ENCODE results near the gene GMNN.
"Not testable (repeated sequence)": the region's sequence is repeated elsewhere in the genome, so short reads cannot be mapped to it uniquely, and the experiment has no call there.

GMNN gene

GRCh38 chr6:24761851-24762250, 12.9 kb upstream of the GMNN start:
- no peak for DNase-seq (ENCODE audit: low read depth)

DNA sequence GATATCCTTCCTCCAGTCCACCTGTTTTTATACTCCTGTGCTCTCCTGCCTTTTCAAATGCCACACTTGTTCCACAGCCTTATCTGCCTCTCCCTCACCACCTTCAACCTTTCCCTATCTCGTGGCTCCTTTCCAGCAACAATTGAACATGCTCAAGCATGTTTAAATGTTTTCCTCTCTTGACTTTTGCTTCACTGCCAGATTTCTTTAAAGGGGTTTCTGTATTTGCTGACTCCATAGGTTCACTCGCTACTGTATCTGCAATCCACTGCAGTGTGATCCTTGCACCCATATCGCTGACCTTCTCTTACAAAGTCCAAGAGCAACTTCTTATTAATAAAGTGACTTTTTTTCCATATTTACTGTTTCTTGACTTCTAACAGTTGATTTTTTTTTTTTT, 11.2 kb upstream of the GMNN start:
- no peak for DNase-seq (ENCODE audit: low read depth)

DNA sequence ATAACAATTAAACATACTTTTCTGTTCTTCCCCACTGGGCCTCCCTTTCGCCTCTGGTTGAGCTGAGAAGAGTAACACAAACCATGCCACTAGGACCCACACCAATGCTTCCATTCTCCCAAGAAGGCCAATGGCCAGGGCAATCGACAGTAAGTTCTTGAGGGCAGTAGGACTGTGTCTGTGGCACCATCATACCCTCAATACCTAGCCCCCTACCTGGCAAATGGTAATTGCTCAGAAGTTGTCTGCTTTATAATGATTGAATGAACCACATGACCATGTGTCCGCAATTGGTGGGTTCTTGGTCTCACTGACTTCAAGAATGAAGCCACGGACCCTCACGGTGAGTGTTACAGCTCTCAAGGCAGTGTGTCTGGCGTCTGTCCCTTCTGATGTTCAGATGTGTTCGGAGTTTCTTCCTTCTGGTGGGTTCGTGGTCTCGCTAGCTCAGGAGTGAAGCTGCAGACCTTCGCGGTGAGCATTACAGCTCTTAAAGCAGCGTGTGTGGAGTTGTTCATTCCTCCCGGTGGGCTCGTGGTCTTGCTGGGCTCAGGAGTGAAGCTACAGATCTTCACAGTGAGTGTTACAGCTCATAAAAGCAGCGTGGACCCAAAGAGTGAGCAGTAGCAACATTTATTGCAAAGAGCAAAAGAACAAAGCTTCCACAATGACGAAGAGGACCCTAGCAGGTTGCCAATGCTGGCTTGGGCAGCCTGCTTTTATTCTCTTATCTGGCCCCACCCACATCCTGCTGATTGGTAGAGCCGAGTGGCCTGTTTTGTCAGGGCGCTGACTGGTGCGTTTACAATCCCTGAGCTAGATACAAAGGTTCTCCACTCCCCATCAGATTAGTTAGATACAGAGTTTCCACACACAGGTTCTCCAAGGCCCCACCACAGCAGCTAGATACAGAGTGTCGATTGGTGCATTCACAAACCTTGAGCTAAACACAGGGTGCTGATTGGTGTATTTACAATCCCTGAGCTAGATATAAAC, 9.6 kb upstream of the GMNN start:
- DNase-seq (ENCODE audit: low read depth), result not testable (repeated sequence)

DNA sequence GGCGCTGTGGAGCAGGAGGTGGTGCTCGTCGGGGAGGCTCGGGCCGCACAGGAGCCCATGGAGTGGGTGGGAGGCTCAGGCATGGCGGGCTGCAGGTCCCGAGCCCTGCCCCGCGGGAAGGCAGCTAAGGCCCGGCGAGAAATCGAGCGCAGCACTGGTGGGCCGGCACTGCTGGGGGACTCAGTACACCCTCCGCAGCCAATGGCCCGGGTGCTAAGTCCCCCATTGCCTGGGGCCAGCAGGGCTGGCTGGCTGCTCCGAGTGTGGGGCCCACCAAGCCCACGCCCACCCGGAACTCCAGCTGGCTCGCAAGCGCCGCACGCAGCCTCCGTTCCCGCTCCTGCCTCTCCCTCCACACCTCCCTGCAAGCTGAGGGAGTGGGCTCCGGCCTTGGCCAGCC, 8.8 kb upstream of the GMNN start:
- DNase-seq (ENCODE audit: low read depth), result not testable (repeated sequence)

- no peak for DNase-seq (ENCODE audit: low read depth)
Measured at GRCh38 chr6:24766680-24767462, 7.9 kb upstream of the GMNN start.

DNA sequence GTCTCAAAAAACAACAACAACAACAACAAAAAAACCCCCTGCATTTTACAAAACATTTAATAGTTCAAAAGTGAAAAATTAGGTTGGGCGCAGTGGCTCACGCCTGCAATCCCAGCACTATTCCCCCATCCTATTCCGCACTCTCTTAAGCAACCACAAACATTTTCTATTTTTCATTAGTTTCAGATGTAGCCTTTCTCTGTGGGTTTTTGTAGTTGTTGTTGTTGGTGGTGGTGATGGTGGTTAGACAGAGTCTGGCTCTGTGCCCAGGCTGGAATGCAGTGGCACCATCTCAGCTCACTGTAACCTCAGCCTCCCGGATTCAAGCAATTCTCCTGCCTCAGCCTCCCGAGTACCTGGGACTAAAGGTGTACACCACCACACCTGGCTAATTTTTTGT, 6.4 kb upstream of the GMNN start:
- DNase-seq (ENCODE audit: low read depth), result no peak

GRCh38 chr6:24775520-24776058, 852 bp downstream of the GMNN start:
- peak; percentile 11 for DNase-seq (ENCODE audit: low read depth)

DNA sequence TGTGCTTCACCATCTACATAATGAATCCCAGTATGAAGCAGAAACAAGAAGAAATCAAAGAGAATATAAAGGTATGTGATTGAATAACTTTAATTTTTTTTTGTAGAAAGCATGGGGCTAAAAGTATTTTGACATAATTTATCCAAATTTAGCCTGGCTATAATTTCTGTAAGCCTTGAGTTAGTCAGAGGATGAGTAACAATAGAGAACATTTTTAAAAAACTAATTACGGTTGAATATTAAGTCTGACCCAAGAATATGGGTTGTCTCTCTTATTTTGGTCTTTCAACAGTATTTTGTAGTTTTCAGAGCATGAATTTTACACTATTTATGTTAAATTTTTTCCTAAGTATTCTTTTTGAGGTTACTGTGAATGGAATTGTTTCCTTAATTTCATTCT, 2.5 kb downstream of the GMNN start:
- DNase-seq (ENCODE audit: low read depth), result no peak

DNA sequence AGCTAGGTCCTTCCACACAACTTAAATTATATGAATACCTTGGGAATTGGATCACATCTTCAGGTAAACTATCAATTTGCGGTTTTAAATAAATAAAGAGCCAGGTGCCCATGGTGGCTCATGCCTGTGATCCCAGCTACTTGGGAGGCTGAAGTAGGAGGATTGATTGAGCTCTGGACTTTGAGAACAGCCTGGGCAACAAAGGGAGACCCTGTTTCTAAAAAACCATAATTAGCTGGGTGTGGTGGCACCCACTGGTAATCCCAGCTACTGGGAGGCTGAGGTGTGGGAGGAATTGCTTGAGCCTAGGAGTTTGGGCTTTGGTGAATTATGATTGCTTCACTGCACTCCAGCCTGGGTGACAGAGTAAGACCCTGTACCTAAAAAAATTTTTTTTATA, 3.4 kb downstream of the GMNN start:
- no peak for DNase-seq (ENCODE audit: low read depth)

GRCh38 chr6:24778878-24779277, 4.1 kb downstream of the GMNN start:
- no peak for DNase-seq (ENCODE audit: low read depth)

GRCh38 chr6:24779416-24780016, 4.8 kb downstream of the GMNN start:
- DNase-seq (ENCODE audit: low read depth), result no peak

DNA sequence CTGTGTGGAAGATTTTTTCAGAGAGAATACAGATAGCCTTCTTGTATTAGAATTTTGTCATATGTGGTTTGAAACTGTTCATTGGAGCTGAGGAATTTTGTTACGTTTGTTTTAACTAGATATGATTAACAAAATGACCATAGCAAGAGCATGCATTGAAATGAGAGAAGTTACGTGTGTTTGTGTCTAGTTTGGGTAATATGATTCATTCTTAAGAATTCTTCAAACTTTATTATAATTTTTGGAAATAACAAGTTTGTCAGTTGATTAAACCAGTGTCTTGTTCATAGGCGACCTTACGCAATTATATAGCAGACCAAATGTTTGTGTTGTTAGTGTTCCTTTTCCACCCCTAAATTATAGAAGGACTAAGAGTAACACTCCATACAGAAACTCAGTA, 5.5 kb downstream of the GMNN start:
- no peak for DNase-seq (ENCODE audit: low read depth)

DNA sequence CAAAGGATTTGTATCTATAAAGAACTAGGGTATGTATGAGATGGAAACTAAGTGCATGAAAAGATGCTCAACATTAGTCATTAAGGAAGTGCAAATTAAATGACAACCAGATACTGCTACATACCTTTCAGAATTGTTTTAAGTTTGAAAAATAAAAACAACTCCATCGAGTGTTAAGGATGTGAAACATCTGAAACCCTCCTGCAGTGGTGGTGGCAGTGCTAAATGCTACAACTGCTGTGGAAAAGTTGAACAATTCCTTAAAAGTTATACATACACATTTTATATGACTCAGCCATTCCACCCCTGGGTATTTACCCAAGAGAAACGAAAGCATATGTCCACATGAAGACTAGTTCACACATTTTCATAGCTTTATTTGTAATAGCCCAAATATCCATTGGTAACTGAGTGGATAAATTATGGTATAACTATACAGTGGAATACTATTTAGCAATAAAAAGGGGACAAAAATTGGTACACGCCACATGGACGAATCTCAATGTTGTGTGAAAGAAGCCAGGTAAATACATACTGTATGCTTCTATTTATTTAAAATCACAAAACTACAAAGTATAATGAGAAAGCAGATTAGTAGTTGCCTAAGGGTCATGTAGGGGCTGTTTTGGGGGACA, 13.4 kb downstream of the GMNN start:
- DNase-seq (ENCODE audit: low read depth), result no peak

DNA sequence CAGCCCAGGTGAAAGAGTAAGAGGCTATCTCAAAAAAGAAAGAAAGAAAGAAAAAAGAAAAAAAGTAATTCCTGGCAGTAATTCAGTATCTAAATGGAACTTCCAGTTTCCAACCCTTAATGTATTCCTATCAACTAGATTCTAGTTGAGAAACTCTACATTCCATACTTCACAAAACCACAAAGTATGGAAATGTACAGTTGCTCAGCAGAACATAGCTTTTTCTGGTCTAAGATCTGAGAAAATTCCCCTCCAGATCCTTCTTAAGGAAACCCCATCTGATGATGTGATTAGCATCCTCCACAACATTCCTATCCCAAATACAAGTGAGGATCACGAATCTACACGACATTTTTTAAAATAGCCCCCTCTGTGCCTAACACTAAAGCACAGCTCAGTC, 20.4 kb downstream of the GMNN start:
- DNase-seq (ENCODE audit: low read depth), result no peak

DNA sequence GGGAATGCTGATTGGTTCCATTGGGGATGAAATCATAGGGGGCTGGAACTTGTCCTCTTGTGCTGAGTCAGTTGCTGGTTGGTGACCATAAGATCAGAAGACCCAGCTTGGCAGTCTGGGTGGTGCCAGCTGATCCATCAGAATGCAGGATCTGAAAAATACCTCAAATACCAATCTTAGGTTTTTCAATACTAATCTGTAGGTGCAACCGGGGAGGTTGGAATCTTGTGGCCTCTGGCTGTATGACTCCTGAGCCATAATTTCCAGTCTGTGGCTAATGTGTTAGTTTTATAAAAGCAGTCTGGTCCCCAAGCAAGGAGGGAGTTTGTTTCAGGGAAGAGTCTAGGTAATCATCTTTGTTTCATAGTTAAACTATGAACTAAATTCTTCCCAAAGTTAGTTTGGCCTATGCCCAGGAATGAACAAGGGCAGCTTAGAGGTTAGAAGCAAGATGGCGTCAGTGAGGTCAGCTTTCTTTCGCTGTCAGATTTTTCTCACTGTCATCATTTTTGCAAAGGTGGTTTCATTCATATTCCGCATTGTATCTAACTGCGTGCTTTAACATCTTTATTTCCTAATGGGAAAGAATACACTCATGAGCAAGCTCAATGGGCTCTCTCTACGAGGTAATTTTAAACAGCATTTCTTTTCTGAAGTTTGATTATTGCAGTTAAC, 22.0 kb downstream of the GMNN start:
- no peak for DNase-seq (ENCODE audit: low read depth)

- DNase-seq (ENCODE audit: low read depth), result no peak
Measured at GRCh38 chr6:24797596-24798216, 23.0 kb downstream of the GMNN start.

DNA sequence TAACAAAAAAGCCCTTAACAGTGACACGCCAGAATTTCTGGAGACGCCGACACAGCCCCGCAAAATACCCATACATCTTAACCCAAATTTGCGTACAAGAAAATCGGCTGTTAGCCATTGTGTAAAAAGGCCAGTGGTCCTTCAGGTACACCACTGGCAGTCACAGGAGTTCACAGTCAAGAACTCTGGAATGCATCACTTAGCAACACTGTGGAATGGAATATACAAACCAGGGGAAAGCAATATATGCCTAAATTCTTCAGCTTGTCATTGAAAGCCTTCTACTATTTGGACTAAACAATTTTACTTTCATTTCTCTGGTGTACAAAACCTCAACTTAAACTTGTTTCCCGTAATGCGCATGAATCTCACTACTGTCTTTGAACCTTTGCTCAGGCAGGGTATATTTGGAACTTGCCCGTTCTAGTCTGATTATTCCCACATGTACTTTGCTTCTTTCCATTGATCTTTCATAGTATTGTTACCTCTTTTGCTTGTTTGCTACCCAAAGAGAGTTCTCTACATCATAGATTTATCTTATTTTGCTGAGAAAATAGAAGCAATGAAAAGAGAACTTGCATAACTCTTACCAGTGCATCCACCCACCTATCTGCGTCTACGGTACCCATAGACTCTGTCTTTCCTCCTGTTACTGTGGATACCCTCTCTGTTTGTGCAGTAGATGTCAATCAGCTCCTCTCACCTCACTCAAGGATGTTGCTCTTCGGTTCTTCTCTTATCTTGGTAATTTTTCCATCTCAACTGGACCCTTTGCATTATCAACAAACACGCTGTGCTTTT, 24.2 kb downstream of the GMNN start, which contains the start of gene ARMH2:
ARMH2 (minus strand) TSS at position 178 of the 801 bp plus-strand sequence; CDS start at position 118, 60 bp downstream.
- no peak for DNase-seq (ENCODE audit: low read depth)

DNA sequence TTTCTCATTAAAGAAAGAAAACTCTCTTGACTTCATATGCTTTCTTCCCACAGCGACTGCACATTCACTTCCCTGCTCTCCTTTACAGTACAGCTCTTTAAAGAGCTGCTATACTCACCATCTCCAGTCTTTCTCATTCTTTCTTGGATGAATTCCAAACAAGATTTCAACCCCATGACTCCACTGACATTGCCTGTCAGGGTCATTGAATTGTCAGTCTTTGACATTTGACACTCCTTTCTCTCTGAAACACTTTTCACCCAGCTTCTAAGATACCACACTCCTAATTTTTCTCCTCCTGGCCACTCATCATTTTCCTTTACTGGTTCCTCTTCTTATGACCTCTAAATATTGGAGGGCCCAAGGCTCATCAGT, 24.8 kb downstream of the GMNN start:
- no peak for DNase-seq (ENCODE audit: low read depth)

DNA sequence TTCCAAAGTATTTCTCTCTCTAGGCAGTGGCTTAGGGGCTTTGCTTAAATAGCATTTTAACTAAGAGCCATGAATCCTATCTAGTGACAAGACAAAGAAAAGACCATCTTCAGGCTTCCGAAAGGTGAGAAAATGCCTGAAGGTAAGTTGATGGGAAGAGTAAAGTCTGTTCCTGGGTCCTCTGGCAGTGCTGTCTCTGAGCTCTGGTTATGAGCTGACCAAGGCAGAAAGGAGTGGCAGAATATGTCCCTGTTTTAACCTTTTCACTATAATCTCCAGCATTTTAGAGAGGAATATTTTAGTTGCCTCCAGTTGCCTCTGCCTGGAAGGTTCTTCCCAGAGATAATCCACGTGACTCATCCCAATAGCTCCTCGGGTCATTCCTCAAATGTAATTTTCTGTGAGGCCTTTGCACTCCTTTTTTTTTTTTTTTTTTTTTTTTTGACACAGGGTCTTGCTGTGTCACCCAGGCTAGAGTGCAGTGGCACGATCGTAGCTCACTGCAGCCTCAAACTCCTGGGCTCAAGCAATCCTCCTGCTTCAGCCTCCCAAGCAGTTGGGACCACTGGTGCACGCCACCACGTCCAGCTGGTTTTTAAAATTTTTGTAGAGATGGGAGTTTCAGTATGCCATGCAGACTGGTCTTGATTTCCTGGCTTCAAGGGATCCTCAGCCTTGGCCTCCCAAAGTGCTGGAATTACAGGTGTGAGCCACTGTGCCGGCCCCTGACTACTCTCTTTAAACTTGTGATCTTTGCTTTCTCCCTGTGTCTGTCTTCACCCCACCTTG, 27.7 kb downstream of the GMNN start:
- DNase-seq (ENCODE audit: low read depth), result no peak
